Peyer's patch (tissue), 4 donors: ENCODE results near the gene PCTP.

Experiments
- CTCF ChIP-seq, 6 experiments: fragments of 450-650 bp in 4 of 6; fragments of 200-600 bp in 2 of 6; sonication (generic) in 1 of 6; IDR thresholded peaks; one replicate each; pipeline ENCODE4 v1.5.1; 2017 to 2019; ENCODE audit warnings: antibody characterized with exemption in 6 of 6, mild to moderate bottlenecking in 3 of 6, moderate library complexity in 1 of 6
- POLR2A ChIP-seq, 2 donors: fragments of 450-650 bp; IDR thresholded peaks; one replicate each; pipeline ENCODE4 v1.5.1; 2017; ENCODE audit warnings: antibody characterized with exemption in 2 of 2, mild to moderate bottlenecking in 2 of 2, moderate library complexity in 2 of 2

GRCh38 chr17:55728361-55728760 lies 22.5 kb upstream of the PCTP start:
- TF ChIP-seq POLR2A (IDR thresholded peaks at IDR 0.05) = no peak
- no peak for TF ChIP-seq CTCF (IDR thresholded peaks at IDR 0.05)
